ENCODE results near the gene GPRIN2.

GRCh38 chr10:46514431-46514861 is 42.0 kb downstream of the GPRIN2 start:
- TF ChIP-seq, protein P1, sequence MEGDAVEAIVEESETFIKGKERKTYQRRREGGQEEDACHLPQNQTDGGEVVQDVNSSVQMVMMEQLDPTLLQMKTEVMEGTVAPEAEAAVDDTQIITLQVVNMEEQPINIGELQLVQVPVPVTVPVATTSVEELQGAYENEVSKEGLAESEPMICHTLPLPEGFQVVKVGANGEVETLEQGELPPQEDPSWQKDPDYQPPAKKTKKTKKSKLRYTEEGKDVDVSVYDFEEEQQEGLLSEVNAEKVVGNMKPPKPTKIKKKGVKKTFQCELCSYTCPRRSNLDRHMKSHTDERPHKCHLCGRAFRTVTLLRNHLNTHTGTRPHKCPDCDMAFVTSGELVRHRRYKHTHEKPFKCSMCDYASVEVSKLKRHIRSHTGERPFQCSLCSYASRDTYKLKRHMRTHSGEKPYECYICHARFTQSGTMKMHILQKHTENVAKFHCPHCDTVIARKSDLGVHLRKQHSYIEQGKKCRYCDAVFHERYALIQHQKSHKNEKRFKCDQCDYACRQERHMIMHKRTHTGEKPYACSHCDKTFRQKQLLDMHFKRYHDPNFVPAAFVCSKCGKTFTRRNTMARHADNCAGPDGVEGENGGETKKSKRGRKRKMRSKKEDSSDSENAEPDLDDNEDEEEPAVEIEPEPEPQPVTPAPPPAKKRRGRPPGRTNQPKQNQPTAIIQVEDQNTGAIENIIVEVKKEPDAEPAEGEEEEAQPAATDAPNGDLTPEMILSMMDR (IDR thresholded peaks at IDR 0.05; ENCODE audit: insufficient read depth, low read length, poor library complexity, severe bottlenecking): no peak
- no peak for TF ChIP-seq EZH2phosphoT487 (conservative IDR thresholded peaks at IDR 0.05; ENCODE audit: low read length)

Data from SU-DHL-6 (cell line).